ENCODE data around the gene ATP6V1B1. TPM values are rescaled to one million over a fixed set of nuclear protein-coding genes. Genes with fewer than 3 reads are reported as not detected.

ATP6V1B1 gene
- polyA plus RNA-seq, 6 donors from 2014 or later: not detected

- Mint-ChIP-seq H3K4me1 (peaks cover 12 to 16% (median 15%) of the 10 kb centered on the region in 3 donors), H3K27ac (no peak overlapping the region), H3K27me3 (peaks cover 19 to 55% (median 48%) of the 10 kb centered on the region in 3 donors), H3K36me3 (no peaks in the 10 kb centered on the region), H3K9me3 (no peaks in the 10 kb centered on the region), H3K4me3 (peak overlapping the region in 6 of 8 donors; percentile 73 to 91 (median 84))
- no peak for DNase-seq
- no peak for ATAC-seq (ENCODE audit: low read depth in 2 of 2)
Measured at GRCh38 chr2:70947556-70948184, 12.0 kb downstream of the ATP6V1B1 start.

DNA sequence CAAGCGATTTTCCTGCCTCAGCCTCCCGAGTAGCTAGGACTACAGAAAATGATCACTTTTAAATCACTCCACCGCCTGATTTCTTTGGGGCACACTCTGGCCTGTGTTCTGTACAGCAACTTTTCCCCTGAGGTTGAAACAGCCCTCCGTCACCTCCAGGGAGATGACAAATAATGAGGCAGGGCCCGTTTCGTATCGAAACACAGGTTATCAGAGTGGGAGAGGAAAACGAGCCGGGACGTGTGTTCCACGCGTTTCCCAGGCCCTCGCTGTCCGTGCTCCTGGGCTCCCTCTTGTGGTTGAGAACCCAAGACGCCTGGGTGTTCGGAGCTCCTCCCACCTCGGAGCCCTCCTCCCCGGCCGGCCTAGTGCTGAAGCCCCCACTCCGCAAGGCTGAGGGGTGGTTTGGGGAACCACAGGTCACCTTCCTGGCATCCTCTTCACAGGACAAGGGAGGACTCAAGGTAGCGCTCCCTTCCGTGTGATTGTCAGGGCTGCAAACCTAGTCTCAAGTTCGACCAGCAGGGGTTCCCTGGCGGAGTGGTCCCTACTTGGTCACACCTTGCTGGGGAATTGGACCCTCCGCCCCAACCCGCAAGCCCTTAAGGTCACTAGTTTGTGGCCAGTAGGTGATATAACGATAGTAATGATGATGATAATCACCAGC is 12.8 kb downstream of the ATP6V1B1 start:
- ATAC-seq (ENCODE audit: low read depth in 2 of 2) (peak; percentile 94 to 96), DNase-seq (peak; percentile 70)
- peaks cover 12 to 16% (median 15%) of the 10 kb centered on the region in 3 donors for H3K4me1 Mint-ChIP-seq
- peaks cover 22 to 52% (median 51%) of the 10 kb centered on the region in 3 donors for H3K27me3 Mint-ChIP-seq
- no peaks in the 10 kb centered on the region for H3K36me3 Mint-ChIP-seq
- H3K9me3 Mint-ChIP-seq: no peaks in the 10 kb centered on the region
- peak overlapping the region; percentile 12 to 91 (median 84) for H3K4me3 Mint-ChIP-seq
- peak overlapping the region in 2 of 6 donors; percentile 48 to 64 for H3K27ac Mint-ChIP-seq

- H3K4me1 Mint-ChIP-seq: peaks cover 12 to 16% (median 15%) of the 10 kb centered on the region in 3 donors
- no peaks in the 10 kb centered on the region for H3K9me3 Mint-ChIP-seq
- no peak for DNase-seq
- no peaks in the 10 kb centered on the region for H3K36me3 Mint-ChIP-seq
- peak overlapping the region in 2 of 8 donors; percentile 1 to 37 for H3K4me3 Mint-ChIP-seq
- H3K27me3 Mint-ChIP-seq: peaks cover 27 to 52% (median 51%) of the 10 kb centered on the region in 3 donors
- no peak for ATAC-seq (ENCODE audit: low read depth in 2 of 2)
- no peak overlapping the region for H3K27ac Mint-ChIP-seq
Measured at GRCh38 chr2:70949086-70949485, 13.4 kb downstream of the ATP6V1B1 start.

GRCh38 chr2:70954886-70955285 is 19.2 kb downstream of the ATP6V1B1 start:
- Mint-ChIP-seq H3K27ac (no peak overlapping the region), H3K36me3 (no peaks in the 10 kb centered on the region), H3K27me3 (peaks cover 41 to 62% (median 48%) of the 10 kb centered on the region in 3 donors), H3K9me3 (no peaks in the 10 kb centered on the region), H3K4me3 (no peak overlapping the region), H3K4me1 (peaks cover 3 to 6% (median 5%) of the 10 kb centered on the region in 3 donors)
- no peak for ATAC-seq (ENCODE audit: low read depth in 2 of 2)
- no peak for DNase-seq

- H3K4me3 Mint-ChIP-seq: no peak overlapping the region
- ATAC-seq (ENCODE audit: low read depth in 2 of 2) (no peak), DNase-seq (no peak)
- H3K9me3 Mint-ChIP-seq: no peaks in the 10 kb centered on the region
- H3K36me3 Mint-ChIP-seq: no peaks in the 10 kb centered on the region
- peak overlapping the region in 1 of 6 donors; percentile 85 for H3K27ac Mint-ChIP-seq
- H3K27me3 Mint-ChIP-seq: peaks cover 45 to 73% (median 59%) of the 10 kb centered on the region in 3 donors
- peaks cover 3 to 6% (median 5%) of the 10 kb centered on the region in 3 donors for H3K4me1 Mint-ChIP-seq
Measured at GRCh38 chr2:70956141-70956540, 20.4 kb downstream of the ATP6V1B1 start.

DNA sequence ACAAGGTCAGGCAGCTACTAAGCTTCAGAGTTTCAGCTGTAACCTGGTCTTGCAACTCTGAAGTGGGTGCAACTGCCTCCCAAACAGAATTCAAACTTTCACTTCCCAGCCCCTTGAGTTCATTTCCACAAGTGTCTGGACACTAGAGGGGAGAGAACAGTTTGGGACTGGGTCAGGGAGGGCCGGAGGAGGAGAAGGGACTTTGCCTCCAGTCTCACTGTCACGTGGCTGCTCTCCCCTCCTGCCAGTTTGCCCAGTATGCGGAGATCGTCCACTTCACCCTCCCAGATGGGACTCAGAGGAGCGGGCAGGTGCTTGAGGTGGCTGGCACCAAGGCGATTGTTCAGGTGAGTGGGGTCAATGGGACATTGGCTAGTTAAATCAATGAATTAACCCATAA is 22.1 kb downstream of the ATP6V1B1 start:
- H3K27me3 Mint-ChIP-seq: peaks cover 47 to 80% (median 75%) of the 10 kb centered on the region in 3 donors
- no peaks in the 10 kb centered on the region for H3K9me3 Mint-ChIP-seq
- H3K27ac Mint-ChIP-seq: no peak overlapping the region
- no peaks in the 10 kb centered on the region for H3K36me3 Mint-ChIP-seq
- ATAC-seq (ENCODE audit: low read depth in 2 of 2) (no peak), DNase-seq (no peak)
- H3K4me3 Mint-ChIP-seq: no peak overlapping the region
- peaks cover 3 to 6% (median 5%) of the 10 kb centered on the region in 3 donors for H3K4me1 Mint-ChIP-seq

- Mint-ChIP-seq H3K4me1 (peaks cover 3 to 6% (median 5%) of the 10 kb centered on the region in 3 donors), H3K36me3 (no peaks in the 10 kb centered on the region), H3K27me3 (peaks cover 52 to 83% (median 77%) of the 10 kb centered on the region in 3 donors), H3K27ac (no peak overlapping the region), H3K9me3 (no peaks in the 10 kb centered on the region), H3K4me3 (no peak overlapping the region)
- ATAC-seq (ENCODE audit: low read depth in 2 of 2) (no peak), DNase-seq (no peak)
Measured at GRCh38 chr2:70958759-70959158, 23.1 kb downstream of the ATP6V1B1 start.

DNA sequence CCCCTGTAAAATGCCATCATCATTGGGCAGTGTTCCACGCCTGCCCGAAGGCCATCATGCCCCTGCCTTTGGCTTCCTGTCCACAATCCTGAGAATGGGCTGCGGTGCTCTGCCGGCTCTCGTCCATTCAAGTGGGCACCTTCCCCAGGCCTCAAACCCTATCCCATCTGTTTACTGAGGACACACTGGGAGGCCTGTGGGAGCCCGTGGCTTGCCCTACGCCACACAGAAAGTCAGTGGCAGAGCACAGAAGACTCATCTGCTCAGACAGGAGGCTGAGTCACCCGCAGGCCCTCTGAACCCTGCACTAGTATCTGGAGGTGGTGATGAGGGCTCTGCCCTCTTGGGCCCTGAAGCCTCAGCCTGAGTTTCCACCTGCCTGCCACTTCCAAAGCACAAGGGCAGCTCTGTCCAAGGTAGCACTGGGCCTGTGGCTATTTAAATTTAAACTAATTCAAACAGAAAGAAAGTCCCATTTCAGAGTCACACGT is 23.6 kb downstream of the ATP6V1B1 start:
- peak overlapping the region in 1 of 6 donors; percentile 14 for H3K27ac Mint-ChIP-seq
- H3K4me1 Mint-ChIP-seq: peaks cover 3 to 6% (median 5%) of the 10 kb centered on the region in 3 donors
- ATAC-seq (ENCODE audit: low read depth in 2 of 2) (no peak), DNase-seq (no peak)
- peaks cover 49 to 84% (median 77%) of the 10 kb centered on the region in 3 donors for H3K27me3 Mint-ChIP-seq
- no peaks in the 10 kb centered on the region for H3K9me3 Mint-ChIP-seq
- no peaks in the 10 kb centered on the region for H3K36me3 Mint-ChIP-seq
- no peak overlapping the region for H3K4me3 Mint-ChIP-seq

GRCh38 chr2:70959851-70960832 is 24.4 kb downstream of the ATP6V1B1 start:
- H3K4me1 Mint-ChIP-seq: peaks cover 9 to 12% (median 10%) of the 10 kb centered on the region in 3 donors
- peaks cover 46 to 84% (median 78%) of the 10 kb centered on the region in 3 donors for H3K27me3 Mint-ChIP-seq
- DNase-seq: no peak

GRCh38 chr2:70960833-70961647 is 25.3 kb downstream of the ATP6V1B1 start:
- Mint-ChIP-seq H3K4me3 (no peak overlapping the region), H3K4me1 (peaks cover 9 to 15% (median 15%) of the 10 kb centered on the region in 3 donors), H3K36me3 (no peaks in the 10 kb centered on the region)

More at GRCh38 chr2:70959851-70960832, 24.4 kb downstream of the ATP6V1B1 start:
- Mint-ChIP-seq H3K27ac (no peak overlapping the region), H3K36me3 (no peaks in the 10 kb centered on the region), H3K9me3 (no peaks in the 10 kb centered on the region), H3K4me3 (no peak overlapping the region)
- no peak for ATAC-seq (ENCODE audit: low read depth in 2 of 2)

GRCh38 chr2:70961648-70961994 is 25.9 kb downstream of the ATP6V1B1 start:
- H3K9me3 Mint-ChIP-seq: no peaks in the 10 kb centered on the region
- peaks cover 9 to 15% (median 15%) of the 10 kb centered on the region in 3 donors for H3K4me1 Mint-ChIP-seq
- H3K4me3 Mint-ChIP-seq: no peak overlapping the region
- peaks cover 38 to 73% (median 65%) of the 10 kb centered on the region in 3 donors for H3K27me3 Mint-ChIP-seq
- no peak for ATAC-seq (ENCODE audit: low read depth in 2 of 2)
- DNase-seq: no peak
- no peaks in the 10 kb centered on the region for H3K36me3 Mint-ChIP-seq
- H3K27ac Mint-ChIP-seq: no peak overlapping the region

More at GRCh38 chr2:70960833-70961647, 25.3 kb downstream of the ATP6V1B1 start:
- no peaks in the 10 kb centered on the region for H3K9me3 Mint-ChIP-seq
- ATAC-seq (ENCODE audit: low read depth in 2 of 2) (no peak), DNase-seq (no peak)
- peaks cover 43 to 78% (median 70%) of the 10 kb centered on the region in 3 donors for H3K27me3 Mint-ChIP-seq
- H3K27ac Mint-ChIP-seq: no peak overlapping the region

GRCh38 chr2:70962211-70962884 is 26.6 kb downstream of the ATP6V1B1 start:
- Mint-ChIP-seq H3K9me3 (no peaks in the 10 kb centered on the region), H3K4me1 (peaks cover 9 to 15% (median 15%) of the 10 kb centered on the region in 3 donors), H3K36me3 (no peaks in the 10 kb centered on the region), H3K27ac (no peak overlapping the region), H3K4me3 (no peak overlapping the region), H3K27me3 (peaks cover 37 to 65% (median 65%) of the 10 kb centered on the region in 3 donors)
- DNase-seq: no peak
- ATAC-seq (ENCODE audit: low read depth in 2 of 2): no peak
